GM18909 (cell line): ENCODE measurements around the gene TCF15.

Experiments used
- ATAC-seq: cut with Tn5 transposase; IDR thresholded peaks from one replicate; pipeline ENCODE4 v1.9.1; 2021; ENCODE audit warnings: mild to moderate bottlenecking; ENCODE audit not compliant: unreplicated experiment, poor library complexity

TCF15 gene

DNA sequence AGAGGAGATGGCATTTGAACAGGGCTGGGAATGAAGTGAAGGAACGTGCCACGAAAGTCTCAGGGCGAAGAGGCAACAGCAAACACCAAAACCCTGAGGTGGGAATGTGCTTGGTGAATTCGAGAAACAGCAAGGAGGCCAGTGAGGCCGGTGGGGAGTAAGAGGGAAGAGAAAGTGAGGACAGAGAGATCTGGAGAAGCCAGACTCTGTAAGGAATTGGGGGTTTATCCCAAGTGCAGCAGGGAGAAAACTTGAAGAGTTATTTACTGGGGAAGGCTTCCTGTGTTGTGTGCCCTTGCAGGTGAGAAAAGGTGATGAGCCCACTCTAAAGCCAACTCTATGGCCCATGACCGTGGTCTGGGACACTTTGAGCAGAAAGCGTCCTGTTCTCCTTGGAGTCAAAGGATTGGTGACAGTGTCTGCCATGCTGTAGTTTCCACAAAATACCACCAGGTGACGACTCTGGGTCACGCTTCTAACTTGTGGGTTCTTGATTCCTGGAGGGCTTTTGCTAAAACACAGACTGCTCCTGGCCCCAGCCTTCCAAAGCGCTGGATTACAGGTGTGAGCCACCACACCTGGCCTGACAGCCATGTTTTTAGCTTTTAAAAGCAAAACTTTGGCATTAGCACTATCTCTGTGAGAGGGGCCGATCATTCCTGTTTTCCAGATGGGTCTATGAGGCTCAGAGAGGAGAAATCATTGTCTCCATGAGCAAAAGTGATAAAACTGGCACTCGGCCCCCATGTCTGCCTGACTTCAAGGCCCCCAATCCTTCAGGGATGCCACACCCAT lies 48.5 kb downstream of the TCF15 start:
- peak; percentile 54 for ATAC-seq

DNA sequence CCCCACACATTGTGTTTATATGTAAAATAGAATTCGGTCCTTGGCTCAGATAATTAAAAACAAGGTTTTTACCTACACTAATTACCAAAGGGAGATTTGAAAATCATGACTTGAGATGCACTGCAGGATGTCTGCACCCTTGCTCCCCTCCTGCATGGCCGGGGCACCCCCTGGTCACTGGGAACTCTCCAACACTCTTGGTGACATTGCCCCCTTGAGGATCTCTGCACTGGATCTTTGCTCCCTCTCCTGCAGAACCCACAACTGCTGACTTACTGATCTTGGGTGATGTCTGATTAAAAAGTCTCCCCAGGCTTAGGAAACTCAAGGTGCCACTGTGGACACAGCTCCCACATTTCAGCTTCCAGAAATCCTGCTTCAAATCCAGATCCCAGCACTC lies 49.4 kb downstream of the TCF15 start:
- ATAC-seq: no peak

DNA sequence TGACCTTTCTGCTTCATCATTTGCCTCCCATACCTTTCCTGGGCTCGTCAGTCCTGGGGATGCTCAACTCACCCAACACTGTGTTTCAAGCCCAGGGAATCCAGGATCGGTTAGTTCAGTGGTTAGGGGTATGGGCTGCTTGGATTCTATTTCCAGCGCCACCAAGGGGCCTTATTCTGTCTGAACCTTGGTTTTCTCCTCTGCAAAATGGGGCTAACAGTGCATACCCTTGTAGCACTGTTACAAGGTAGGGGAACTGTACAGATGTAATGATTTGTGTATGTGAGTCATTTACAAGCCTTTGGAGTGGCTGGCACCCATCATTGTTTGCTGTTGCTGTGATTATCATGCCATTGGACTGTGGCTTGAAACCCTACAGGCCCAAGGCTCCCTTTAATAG lies 52.0 kb downstream of the TCF15 start:
- ATAC-seq: no peak

DNA sequence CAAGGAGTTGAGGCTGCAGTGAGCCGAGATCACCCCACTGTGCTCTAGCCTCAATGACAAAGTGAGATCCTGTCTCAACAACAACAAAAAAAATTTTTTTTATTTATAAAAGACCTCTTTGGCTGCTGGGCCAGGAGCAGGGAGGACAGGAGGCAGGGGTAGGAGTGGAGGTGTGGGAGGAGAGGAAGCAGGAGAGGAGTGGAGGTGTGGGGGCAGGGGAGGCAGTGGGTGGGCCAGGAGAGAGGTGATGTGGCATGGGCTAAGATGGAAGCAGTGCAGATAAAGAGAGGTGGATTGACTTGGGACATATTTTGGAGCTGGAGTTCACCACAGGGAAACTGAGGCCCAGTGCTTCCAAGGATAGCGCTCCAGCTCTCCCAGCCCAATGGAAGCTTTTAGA lies 53.1 kb downstream of the TCF15 start:
- ATAC-seq: no peak

DNA sequence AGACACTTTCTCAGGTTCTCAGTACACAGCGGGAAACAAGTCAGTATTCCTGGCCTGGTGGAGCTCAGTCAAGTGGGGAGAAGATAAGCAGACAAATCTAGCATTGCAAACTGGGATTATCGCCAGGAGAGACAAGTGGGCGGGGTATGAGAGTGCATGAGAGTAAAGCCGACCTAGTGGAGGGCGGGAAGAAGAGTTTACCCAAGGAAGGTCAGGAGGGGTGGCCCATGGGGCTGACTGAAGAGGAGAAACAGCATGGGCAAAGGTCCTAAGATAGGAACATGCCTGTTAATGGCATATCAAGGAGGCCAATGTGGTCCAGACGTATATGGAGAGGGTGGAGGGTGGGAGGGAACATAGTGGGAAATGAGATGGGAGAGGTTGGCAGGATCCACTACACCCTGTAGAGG lies 54.1 kb downstream of the TCF15 start:
- ATAC-seq: no peak
